NCI-H1436 treated with DMSO at 0.1 percent for 48 hours (cell line): ENCODE measurements around the gene PCYT1A.
"Not testable (repeated sequence)": the region's sequence is repeated elsewhere in the genome, so short reads cannot be mapped to it uniquely, and the experiment has no call there.

Experiments used
- DNase-seq: peaks from one replicate; lab custom pipeline; 2025; lab: John Stamatoyannopoulos, UW

The PCYT1A gene

DNA sequence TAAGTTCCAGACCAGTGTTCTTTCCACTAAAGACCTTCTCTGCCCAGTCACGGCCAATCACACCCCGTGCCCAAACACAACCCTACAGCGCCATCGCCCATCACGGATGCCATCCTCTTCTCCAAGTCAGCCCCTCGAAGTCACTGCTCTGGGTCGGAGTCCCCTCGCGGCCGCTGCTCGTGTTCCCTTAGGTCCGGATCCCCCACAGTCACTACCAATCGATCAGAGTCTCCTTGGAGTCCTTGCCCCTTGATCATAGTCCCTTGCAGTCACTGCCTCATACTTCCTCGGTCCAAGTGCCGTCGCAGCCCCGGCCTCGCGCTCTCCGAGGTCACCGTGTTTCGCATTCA, 461 bp downstream of the PCYT1A start:
- DNase-seq: no peak

DNA sequence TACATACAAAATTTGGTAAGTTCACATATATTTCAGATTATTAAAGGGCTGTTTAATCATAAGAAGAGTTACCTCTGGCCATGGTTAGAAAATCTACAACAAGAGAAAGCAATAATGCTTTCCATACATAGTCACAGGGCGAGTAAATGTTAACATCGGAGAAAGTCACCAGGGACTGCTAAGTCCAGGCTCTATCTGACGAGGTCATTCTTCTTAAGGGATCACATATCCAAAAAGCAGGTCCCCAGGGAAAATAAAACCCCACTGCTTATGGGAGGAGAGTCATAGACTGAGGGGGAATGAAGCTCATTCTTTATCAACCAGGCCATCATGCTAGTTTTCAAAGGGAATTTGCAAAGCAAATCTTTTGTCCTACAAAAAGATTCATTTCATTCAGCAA, 3.1 kb downstream of the PCYT1A start:
- DNase-seq: no peak

DNA sequence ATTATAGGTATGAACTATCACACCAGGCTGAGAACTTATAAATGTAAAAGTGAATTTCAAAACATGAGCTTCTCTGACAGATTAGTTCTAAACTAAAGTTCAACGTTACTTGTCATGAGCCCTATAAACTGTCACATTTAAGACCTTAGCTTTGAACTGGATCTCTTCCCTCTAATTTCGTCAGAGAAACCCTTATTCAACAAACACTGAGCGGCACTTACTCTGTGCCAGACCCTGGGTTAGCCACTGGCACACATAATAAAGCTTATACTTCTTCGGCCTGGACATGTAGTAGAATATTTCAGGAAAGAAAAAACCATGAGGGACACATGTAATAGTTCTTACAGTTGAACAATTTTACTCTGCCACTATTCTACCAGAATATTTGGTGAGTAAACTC, 5.6 kb downstream of the PCYT1A start:
- DNase-seq: no peak

DNA sequence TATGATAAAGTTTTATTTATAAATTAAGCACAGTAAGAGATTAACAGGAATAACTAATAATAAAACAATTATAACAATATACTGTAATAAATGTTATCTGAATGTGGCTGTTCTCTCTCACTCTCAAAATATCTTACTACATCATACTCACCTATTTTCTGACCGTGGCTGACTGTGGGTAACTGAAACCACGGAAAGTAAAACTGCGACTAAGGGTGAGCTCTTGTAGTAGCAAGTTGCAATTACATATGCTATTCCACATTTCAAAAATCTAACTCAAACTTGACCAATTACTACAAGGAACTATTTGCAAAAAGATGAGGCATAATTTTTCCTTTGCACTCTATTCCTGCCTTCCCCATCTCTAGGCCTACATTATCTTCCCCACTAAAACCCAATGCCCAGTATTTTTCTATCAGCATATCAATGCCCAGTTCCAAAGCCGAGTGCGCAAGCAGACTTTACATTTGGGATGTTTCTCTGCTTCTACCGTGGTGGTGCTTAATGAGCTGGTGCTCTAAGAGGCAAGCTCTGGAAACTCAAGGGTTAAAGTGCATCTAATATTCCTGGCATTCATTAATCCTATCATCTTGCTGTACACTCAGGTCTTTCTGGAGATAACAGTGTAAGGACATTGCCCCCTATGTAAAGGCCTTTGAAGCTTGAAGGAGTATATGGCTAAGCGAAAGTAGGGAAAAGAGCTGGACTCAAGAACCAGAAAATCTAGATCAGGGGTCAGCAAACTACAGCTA, 6.7 kb downstream of the PCYT1A start:
- no peak for DNase-seq

DNA sequence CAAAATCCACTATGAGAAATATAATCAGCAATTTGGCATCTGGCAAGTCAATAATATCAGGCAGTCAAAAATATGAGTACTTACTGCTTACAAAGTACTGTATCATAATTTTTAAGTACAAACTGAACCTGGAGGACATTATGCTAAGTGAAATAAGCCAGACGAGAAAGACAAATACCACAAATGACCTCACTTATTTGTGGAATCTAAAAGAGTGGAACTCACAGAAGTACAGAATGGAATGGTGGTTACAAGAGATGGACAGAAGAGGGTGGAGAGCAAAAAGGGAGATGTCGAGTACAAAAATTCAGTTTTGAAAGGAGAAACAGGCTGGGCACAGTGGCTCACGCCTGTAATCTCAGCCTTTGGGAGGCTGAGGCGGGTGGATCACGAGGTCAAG, 12.4 kb downstream of the PCYT1A start:
- DNase-seq: no peak

DNA sequence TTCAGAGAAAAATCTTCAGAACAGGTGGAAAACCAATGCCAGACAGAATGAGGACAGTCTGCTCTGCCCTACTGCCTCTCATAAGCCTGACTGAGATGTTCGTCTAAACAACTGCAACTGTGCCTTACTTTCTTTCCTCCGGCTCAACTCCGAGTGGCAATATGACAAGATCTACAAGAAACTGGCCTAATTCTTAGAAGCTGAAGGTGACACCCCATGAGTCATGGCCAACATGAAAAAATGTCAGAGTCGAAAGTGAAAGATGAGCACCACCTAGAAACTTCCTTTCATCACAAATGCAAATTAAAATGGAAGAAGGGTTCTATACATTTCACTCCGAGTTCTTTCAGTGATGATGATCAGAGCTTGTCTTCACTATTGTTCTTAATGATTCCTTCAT, 12.9 kb downstream of the PCYT1A start:
- no peak for DNase-seq

DNA sequence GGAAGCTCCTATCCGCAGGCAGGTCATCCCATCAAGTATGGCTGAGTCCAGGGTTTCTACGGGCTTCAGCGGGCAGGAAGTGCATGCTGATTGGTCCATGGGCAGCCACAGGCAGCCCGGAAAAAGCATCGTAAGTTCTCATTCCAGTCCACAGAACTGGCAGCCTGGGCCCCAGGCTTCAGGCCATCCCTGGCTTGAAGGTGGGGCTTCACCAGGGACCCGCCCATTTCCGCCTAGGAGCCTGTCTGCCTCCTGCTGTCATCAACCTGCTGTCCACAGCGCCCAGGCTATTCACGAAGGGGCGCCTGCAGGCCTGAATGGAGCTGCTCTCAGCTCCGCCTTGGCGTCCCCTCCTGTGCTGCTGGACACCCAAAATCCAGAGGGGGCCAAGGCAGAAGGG, 13.9 kb downstream of the PCYT1A start:
- DNase-seq: no peak

DNA sequence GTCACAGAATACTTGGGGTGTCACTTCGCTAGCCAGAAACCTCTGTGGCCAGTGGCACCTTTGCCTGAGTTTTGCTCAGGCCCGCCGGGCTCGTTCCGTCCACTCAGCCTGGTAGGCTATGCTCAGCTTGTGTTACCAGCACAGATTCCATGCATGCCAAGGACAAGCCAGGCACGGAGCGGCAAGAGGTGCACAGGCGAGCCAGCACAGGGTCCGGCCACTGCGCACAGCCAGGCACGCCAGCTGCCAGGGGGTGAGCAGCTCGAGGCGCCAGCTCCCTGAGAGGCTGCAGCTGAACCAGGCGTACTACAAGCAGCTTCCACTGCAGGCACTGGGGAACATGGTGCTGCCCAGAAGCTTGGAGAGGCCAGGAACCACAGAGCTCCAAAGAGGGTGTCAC, 14.7 kb downstream of the PCYT1A start:
- no peak for DNase-seq

DNA sequence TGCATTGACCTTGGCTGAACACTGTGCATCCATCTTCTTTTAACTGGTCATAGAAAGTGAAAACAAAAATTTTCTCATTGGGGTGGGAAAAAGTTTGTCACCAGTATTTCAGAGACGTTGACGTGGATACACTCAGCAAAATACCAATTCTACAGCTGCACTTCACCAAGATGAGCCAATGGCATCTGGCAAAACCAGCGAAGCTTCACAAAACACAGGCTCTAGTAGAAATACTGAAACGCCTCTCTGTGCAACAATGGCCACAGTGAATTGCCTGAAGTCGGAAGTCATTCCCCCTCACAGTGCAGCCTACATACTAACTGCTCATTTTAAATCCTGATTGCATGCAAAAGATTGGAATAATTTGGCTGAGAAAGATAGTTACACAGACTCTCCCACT, 17.0 kb downstream of the PCYT1A start:
- no peak for DNase-seq

DNA sequence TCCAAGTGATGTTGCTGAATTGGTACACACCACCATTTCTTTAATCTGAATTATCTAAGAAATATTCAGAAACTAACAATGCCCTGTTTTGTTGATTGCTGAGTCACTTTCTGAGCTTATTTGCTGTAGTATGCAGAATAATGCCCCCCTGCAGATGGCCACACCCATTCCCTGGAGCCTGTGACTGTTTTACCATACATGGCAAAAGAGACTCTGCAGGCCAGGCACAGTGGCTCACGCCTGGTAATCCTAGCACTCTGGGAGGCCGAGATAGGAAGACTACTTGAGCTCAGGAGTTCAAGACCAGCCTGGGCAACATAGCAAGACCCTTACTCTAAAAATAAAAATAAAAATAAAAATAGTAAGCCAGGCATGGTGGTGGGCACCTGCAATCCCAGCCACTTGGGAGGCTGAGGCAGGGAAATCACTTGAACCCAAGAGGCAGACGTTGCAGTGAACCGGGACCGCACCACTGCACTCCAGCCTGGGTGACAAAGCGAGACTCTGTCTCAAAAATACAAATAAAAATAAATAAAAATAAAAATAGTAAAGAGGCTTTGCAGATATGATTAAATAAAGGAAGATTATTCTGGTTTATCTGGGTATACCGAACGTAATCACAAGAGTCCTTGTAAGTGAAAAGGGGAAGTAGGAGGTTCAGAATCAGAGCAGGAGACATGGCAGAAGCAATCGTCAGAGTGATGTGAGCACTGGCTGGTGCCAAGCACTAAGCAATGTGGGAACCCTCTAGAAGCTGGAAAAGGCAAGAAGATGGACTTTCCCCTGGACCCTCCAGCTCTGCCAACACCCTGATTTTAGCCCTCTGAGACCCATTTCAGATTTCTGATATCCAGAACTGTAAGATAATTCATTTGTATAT, 19.0 kb downstream of the PCYT1A start:
- no peak for DNase-seq

DNA sequence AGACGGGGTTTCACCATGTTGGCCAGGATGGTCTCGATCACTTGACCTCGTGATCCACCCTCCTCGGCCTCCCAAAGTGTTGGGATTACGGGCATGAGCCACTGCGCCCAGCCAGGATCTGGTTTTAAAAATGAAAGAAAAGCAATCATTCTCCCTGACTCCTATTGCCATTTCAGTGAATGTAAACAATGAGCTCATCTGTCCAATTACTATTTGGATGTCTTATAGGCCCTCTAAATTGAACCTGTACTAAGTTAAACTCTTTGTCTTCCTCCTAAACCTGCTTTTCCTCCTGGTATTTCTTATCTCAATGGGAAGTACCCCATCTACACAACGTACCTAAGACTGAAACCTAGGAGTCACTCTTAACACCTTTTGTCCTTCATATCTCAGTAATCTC, 23.7 kb downstream of the PCYT1A start:
- DNase-seq: no peak

DNA sequence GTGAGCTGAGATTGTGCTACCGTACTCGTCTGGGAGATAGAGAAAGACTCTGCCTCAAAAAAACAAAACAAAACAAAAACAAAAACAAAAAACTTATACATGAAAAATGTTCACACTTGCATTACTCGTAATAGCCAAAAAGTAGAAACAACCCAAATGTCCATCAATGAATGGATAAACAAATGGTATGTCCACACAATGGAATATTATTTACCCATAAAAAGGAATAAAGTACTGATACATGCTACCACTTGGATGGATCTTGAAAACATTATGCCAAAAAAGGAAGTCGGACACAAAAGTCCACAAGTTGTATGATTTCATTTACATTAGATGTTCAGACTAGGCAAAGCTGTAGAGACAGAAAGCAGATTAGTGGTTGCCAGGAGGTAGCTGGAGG, 26.7 kb downstream of the PCYT1A start:
- no peak for DNase-seq

DNA sequence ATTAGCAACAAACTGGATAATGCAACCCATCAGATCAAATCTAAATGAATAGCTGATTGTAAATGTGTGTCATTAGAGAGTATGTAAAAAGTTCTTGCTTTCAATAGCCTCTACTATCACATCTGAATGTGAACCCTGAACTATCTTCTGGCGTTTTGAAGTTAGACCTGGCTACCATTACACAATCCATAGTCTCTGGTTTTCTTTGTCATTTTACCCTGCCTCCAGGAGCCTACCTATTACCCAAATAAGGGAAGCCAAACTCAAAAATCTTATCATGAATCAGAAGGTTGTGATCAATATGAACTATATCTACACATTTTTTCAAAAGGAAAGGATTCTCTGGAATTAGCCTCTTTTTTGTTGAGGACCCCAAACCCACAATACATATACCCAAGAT, 31.8 kb downstream of the PCYT1A start:
- DNase-seq: no peak

DNA sequence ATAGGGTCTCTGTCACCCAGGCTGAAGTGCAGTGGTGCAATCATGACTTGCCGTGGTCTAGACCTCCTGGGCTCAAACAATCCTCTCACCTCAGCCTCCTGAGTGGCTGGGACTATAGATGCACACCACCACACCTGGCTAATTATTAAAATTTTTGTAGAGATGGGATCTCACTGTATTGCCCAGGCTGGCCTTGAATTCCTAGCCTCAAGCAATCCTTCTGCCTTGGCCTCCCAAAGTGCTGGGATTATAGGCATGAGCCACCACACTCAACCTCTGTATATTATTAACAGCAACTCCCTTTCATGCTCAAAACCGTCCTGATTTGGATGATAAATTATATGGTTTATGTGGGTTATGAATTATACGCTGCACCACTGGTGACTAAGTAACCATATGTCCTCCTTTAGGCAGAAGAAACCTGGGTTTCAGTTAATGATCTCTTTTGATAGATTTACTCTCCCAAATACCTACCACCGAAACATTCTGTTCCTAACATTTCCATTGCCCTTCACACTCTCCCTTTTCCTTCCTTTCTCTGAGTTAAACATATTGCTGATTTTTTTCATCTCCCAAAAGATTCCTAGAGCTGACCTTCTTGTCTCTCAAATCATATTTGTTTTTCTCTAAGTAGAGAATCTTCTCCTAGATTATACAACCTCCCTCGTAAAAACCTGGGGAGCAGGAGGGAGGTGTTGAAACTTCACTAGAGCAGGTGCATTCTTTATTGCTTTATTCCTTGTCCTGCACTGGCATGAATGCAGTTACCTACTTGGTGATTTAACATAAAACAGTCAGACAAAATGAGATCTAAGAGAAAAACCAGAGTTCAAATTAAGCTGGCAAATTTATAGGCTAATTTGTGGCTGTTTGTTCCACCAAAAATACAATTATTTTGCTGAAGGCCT, 32.9 kb downstream of the PCYT1A start:
- DNase-seq: no peak

DNA sequence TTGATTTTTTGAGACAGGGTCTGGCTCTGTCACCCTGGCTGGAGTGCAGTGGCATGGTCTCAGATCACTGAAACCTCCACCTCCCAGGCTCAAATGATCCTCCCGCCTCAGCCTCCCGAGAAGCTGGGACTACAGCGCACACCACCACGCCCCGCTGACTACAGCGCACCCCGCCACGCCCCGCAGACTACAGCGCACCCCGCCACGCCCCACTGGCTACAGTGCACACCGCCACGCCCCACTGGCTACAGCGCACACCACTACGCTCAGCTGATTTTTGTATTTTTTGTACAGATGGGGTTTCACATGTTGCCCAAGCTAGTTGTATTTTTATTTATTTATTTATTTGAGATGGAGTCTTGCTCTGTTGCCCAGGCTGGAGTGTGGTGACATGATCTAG, 35.6 kb downstream of the PCYT1A start:
- no peak for DNase-seq

DNA sequence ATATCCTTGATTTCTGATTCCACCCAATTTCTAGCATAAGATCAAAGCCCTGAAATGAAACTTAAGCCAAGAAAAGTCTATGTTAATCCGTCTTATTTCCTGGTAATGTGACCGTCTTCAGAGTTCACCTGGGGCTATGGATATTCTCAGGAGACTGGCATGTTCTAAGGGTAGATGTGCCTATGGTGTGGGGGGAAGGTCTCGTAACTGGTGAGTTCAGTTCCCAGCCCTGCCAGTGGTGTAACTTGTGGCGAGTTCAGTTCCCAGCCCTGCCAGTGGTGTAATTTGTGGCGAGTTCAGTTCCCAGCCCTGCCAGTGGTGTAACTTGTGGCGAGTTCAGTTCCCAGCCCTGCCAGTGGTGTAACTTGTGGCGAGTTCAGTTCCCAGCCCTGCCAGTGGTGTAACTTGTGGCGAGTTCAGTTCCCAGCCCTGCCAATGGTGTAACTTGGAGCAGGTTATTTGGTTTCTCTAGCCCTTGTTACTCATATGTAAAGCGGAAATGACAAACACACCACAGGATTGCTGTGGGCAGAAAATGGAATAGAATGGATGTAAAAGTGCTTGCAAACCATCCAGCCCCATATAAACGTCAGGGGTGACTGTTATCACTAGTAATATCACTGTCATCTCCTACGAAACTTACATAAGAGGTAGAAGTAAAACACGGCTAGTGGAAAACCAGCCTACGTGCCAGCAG, 40.8 kb downstream of the PCYT1A start:
- DNase-seq: no peak

DNA sequence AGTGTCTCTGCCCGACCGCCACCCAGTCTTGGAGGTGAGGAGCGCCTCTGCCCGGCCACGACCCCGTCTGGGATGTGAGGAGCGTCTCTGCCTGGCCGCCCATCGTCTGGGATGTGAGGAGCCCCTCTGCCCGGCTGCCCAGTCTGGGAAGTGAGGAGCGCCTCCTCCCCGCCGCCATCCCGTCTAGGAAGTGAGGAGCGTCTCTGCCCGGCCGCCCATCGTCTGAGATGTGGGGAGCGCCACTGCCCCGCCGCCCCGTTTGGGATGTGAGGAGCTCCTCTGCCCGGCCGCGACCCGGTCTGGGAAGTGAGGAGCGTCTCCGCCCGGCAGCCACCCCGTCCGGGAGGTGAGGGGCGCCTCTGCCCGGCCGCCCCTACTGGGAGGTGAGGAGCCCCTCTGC, 43.4 kb downstream of the PCYT1A start:
- DNase-seq: not testable (repeated sequence)

DNA sequence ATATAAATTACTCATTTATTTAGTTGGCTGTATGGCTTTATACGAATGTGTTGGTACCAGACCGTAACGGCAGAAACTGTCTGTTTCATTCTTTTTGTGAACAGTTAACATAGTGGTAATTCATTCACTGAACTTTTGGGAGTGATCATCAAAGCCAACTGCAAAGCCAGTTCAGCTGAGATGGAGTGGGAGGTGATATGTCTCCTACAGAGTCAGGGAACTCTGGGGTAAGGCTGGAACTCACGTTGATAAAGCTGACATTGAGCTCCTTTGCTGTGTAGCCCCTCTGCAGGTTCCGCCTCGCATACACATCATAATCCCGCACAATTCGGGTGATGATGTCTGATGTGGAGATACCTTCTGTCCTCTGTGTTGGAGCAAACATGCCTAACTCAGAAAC, 45.8 kb downstream of the PCYT1A start:
- no peak for DNase-seq

DNA sequence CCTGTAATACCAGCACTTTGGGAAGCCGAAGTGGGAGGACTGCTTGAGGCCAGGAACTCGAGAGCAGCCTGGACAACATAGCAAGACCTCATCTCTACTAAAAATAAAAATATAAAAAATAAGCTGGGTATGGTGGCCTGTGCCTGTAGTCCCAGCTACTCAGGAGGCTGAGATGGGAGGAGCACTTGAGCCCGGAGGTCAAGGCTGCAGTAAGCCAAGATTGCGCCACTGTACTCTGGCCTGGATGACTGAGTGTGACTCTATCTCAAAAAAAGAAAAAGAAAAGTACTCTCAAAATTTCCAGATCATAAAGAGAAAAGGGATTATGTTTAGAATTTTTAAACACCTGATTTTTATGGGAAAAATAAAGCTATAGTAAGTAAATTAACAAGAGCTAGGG, 47.1 kb downstream of the PCYT1A start:
- DNase-seq: no peak

DNA sequence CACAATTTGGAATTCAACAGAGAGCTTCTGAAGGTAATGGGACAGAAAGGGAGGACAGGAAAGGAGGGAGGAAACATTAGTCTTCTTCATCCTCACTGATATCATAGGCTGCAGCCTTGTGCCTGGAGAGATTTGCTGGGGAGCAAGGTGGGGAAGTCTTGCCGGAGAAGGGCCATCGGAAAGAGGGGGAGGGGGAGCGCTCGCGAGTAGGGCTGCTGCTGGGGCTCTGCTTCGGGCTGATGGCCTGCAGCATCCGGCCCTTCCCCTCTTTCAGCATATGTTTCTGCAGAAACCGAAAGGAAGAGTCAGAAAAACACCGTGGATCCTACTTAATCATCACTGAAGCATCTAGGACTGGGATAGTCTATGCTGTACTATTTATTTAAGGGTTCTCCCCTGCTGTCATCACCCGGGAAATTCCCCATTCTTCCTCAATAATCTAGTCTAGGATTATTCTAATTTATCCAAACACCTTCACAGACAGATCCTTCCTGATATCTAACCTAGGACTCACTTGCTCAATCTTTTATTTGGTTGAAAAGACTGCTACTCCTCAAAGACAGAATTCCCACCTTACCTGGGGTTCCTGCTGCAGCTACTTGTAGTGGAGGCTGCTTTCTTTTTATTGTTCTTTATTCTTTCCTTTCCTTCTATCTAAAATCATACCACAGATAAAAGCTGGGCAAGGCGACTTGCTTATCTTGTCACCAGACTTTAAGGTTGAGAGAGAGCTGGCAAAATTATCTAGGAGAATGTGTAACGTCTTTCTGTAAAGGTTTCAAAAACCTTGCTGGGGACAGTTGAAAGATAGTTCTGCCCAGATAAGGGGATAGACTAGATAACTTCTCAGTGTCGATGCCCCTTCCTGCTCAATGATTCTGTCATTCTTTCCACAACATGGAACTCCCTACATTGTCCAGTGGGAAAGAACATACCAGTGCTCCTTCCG, 48.6 kb downstream of the PCYT1A start:
- no peak for DNase-seq

DNA sequence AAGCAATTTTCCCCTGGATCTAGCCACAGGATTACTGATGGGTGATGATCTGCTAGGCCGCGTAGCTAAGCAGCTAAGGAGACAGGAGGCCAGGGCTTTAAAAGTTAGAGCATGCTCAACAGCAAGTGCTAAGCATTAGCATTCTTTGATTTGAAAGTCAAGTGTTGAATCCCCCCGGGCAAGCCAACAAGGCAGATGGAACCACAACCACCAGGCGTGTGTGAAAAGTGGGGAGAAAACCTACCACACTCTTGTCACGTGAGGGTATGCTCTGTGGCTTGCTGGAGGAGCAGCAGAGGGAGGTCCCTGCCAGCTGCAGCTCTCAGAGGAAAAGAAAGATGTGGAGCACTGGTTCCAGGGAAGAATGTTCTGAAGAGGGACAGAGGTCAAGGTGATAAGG, 50.3 kb downstream of the PCYT1A start:
- DNase-seq: no peak
